ENCODE data around the gene MOV10L1.

DNA sequence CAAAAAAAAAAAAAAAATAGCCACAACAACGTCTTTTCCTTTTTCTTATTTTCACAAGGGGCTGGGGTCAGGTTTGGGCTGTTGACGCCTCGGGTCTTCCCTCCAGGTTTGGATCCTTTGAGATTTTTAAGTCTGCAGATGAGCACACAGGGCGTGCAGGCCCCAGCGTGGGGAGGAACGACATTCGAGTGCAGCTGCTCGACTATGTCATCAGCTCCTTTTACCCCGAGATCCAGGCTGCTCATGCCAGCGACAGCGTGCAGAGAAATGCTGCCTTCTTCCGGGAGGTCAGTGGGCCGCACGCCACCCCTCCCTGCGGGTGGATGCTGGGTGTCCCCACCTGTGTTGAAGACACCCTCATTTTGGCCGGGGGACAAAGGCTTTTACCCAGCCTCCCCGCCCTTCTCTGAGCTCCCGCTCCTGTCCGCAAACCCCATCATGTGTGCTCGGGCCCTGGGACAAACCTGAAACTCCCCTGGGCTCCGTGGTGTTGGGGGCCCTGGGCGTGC, 118.7 kb downstream of the MOV10L1 start:
- TF ChIP-seq, protein P1, sequence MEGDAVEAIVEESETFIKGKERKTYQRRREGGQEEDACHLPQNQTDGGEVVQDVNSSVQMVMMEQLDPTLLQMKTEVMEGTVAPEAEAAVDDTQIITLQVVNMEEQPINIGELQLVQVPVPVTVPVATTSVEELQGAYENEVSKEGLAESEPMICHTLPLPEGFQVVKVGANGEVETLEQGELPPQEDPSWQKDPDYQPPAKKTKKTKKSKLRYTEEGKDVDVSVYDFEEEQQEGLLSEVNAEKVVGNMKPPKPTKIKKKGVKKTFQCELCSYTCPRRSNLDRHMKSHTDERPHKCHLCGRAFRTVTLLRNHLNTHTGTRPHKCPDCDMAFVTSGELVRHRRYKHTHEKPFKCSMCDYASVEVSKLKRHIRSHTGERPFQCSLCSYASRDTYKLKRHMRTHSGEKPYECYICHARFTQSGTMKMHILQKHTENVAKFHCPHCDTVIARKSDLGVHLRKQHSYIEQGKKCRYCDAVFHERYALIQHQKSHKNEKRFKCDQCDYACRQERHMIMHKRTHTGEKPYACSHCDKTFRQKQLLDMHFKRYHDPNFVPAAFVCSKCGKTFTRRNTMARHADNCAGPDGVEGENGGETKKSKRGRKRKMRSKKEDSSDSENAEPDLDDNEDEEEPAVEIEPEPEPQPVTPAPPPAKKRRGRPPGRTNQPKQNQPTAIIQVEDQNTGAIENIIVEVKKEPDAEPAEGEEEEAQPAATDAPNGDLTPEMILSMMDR (conservative IDR thresholded peaks at IDR 0.05; ENCODE audit: low read length): no peak
- no peak for TF ChIP-seq EZH2phosphoT487 (IDR thresholded peaks at IDR 0.05; ENCODE audit: borderline replicate concordance, low read depth, low read length)
